ENCODE results near the gene ZNF714.

Gene ZNF714

GRCh38 chr19:21143854-21144253 is 61.9 kb downstream of the ZNF714 start:
- Histone ChIP-seq H3K4me2 (no peak overlapping the region), H3K36me3 (peaks cover 57% of the 10 kb centered on the region), H3K4me3 (peak overlapping the region; percentile 74; the same call in 1 of the 2 replicates), H4K20me1 (no peaks in the 10 kb centered on the region), H3K4me1 (peaks cover 11% of the 10 kb centered on the region), H3K9ac (no peak overlapping the region), H3K27ac (no peak overlapping the region), H3K27me3 (no peaks in the 10 kb centered on the region), H3K9me3 (peaks cover 57% of the 10 kb centered on the region)
- TF ChIP-seq Cebpa-rat (IDR thresholded peaks at IDR 0.05): no peak

GRCh38 chr19:21147540-21147939 is 65.5 kb downstream of the ZNF714 start:
- TF ChIP-seq Cebpa-rat (IDR thresholded peaks at IDR 0.05): no peak
- Histone ChIP-seq H3K36me3 (peaks cover 93% of the 10 kb centered on the region), H3K4me1 (peaks cover 11% of the 10 kb centered on the region)

GRCh38 chr19:21148681-21149080 is 66.7 kb downstream of the ZNF714 start:
- H3K4me3 ChIP-seq: no peak overlapping the region
- H3K4me2 ChIP-seq: no peak overlapping the region
- no peak overlapping the region for H3K9ac ChIP-seq
- H3K27ac ChIP-seq: no peak overlapping the region
- no peaks in the 10 kb centered on the region for H3K27me3 ChIP-seq
- peaks cover 98% of the 10 kb centered on the region for H3K9me3 ChIP-seq
- H3K36me3 ChIP-seq: peaks cover 99% of the 10 kb centered on the region
- no peaks in the 10 kb centered on the region for H4K20me1 ChIP-seq
- TF ChIP-seq Cebpa-rat (IDR thresholded peaks at IDR 0.05): no peak
- no peaks in the 10 kb centered on the region for H3K4me1 ChIP-seq

More at GRCh38 chr19:21147540-21147939, 65.5 kb downstream of the ZNF714 start:
- no peak overlapping the region for H3K27ac ChIP-seq
- no peak overlapping the region for H3K9ac ChIP-seq
- no peaks in the 10 kb centered on the region for H4K20me1 ChIP-seq
- H3K4me2 ChIP-seq: no peak overlapping the region
- H3K4me3 ChIP-seq: no peak overlapping the region
- H3K9me3 ChIP-seq: peaks cover 92% of the 10 kb centered on the region
- H3K27me3 ChIP-seq: no peaks in the 10 kb centered on the region

GRCh38 chr19:21149877-21150276 is 67.9 kb downstream of the ZNF714 start:
- Histone ChIP-seq H3K36me3 (peaks cover 91% of the 10 kb centered on the region), H3K4me1 (no peaks in the 10 kb centered on the region), H3K9me3 (peaks cover 91% of the 10 kb centered on the region), H4K20me1 (no peaks in the 10 kb centered on the region), H3K27ac (no peak overlapping the region), H3K4me3 (no peak overlapping the region), H3K27me3 (no peaks in the 10 kb centered on the region), H3K9ac (no peak overlapping the region), H3K4me2 (no peak overlapping the region)
- TF ChIP-seq Cebpa-rat (IDR thresholded peaks at IDR 0.05): no peak

- Histone ChIP-seq H3K9me3 (peaks cover 89% of the 10 kb centered on the region), H4K20me1 (no peaks in the 10 kb centered on the region), H3K9ac (no peak overlapping the region), H3K36me3 (peaks cover 88% of the 10 kb centered on the region), H3K4me1 (no peaks in the 10 kb centered on the region), H3K4me2 (no peak overlapping the region), H3K27me3 (no peaks in the 10 kb centered on the region), H3K27ac (no peak overlapping the region), H3K4me3 (no peak overlapping the region)
- TF ChIP-seq Cebpa-rat (IDR thresholded peaks at IDR 0.05): no peak
Measured at GRCh38 chr19:21151460-21151859, 69.5 kb downstream of the ZNF714 start.

- TF ChIP-seq Cebpa-rat (IDR thresholded peaks at IDR 0.05): no peak
- Histone ChIP-seq H3K4me2 (no peak overlapping the region), H3K36me3 (peaks cover 89% of the 10 kb centered on the region)
Measured at GRCh38 chr19:21158523-21159135, 76.6 kb downstream of the ZNF714 start.

GRCh38 chr19:21164541-21164940 is 82.5 kb downstream of the ZNF714 start:
- Histone ChIP-seq H3K4me3 (no peak overlapping the region), H4K20me1 (peaks cover 36% of the 10 kb centered on the region), H3K9ac (no peak overlapping the region), H3K27ac (no peak overlapping the region), H3K4me2 (no peak overlapping the region), H3K9me3 (peaks cover 56% of the 10 kb centered on the region), H3K27me3 (no peaks in the 10 kb centered on the region), H3K36me3 (peaks cover 97% of the 10 kb centered on the region), H3K4me1 (no peaks in the 10 kb centered on the region)
- TF ChIP-seq Cebpa-rat (IDR thresholded peaks at IDR 0.05): no peak

More at GRCh38 chr19:21158523-21159135, 76.6 kb downstream of the ZNF714 start:
- Histone ChIP-seq H3K4me3 (no peak overlapping the region), H3K27me3 (no peaks in the 10 kb centered on the region), H3K9me3 (peaks cover 86% of the 10 kb centered on the region), H3K4me1 (no peaks in the 10 kb centered on the region), H3K27ac (no peak overlapping the region), H3K9ac (no peak overlapping the region), H4K20me1 (peaks cover 34% of the 10 kb centered on the region)

- no peak for TF ChIP-seq Cebpa-rat (IDR thresholded peaks at IDR 0.05)
- H3K36me3 ChIP-seq: peaks cover 97% of the 10 kb centered on the region
Measured at GRCh38 chr19:21166436-21166835, 84.4 kb downstream of the ZNF714 start.

More at GRCh38 chr19:21166436-21166835, 84.4 kb downstream of the ZNF714 start:
- Histone ChIP-seq H3K27me3 (no peaks in the 10 kb centered on the region), H4K20me1 (peaks cover 25% of the 10 kb centered on the region; the same call in 1 of the 2 replicates), H3K4me2 (no peak overlapping the region), H3K4me1 (no peaks in the 10 kb centered on the region), H3K4me3 (no peak overlapping the region), H3K9me3 (peaks cover 48% of the 10 kb centered on the region), H3K9ac (no peak overlapping the region), H3K27ac (no peak overlapping the region)

Data from BLaER1 (cell line).